GM12874 (cell line): Measurements from ENCODE around the gene PLAAT3.

ENCODE experiments used
- CTCF ChIP-seq: IDR thresholded peaks from 2 replicates; pipeline ENCODE4 v1.5.1; 2011; ENCODE audit warnings: low read depth, mild to moderate bottlenecking, control low read depth, low read length, moderate library complexity; ENCODE audit not compliant: insufficient read depth

PLAAT3 gene

DNA sequence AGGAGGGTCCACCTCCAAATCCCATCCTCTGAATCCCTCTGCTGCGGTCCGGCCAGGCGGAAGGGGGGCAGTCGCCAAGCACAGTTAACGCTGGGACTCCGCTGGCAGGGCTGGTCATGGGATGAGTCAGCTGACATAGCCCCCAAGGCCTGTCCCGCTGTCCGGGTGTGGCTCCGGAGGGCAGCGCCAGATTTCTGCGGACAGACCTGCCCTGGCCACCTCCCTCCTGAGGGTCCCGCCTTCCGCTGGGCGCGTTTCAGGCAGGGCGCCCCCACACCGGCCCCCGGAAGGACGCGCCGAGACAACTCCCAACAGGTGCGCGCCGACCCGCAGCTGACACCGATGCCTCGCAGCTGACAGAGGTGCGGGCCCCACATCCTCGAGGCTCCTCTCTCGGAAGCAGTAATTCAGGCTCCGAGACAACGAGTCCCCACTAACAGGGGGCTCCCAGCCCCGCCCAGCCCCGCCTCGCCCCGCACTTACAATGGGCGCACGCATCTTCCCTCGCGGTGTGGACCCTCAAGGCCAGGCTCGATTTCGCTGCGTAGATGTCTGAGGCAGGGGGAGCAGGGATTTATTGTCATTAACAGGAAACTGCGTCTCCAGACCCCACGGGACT lies 607 bp downstream of the PLAAT3 start:
- no peak for TF ChIP-seq CTCF

DNA sequence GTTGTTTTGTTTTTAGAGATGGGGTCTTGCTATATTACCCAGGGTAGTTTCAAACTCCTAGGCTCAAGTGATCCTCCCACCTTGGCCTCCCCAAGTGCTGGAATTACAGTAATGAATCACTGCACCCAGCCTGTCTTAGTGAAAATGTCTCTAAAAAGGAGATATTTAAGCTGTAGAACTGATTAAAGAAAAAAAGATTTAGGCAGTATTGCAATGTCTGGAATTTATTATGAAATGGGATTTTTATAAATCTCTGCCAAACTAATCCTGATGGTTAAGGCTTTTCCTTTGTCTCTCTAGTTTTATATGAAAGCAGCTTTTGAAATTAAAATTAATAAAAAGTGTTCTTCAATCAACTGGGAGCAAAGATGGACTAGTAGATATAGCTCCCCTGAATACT lies 2.1 kb downstream of the PLAAT3 start:
- TF ChIP-seq CTCF = no peak

DNA sequence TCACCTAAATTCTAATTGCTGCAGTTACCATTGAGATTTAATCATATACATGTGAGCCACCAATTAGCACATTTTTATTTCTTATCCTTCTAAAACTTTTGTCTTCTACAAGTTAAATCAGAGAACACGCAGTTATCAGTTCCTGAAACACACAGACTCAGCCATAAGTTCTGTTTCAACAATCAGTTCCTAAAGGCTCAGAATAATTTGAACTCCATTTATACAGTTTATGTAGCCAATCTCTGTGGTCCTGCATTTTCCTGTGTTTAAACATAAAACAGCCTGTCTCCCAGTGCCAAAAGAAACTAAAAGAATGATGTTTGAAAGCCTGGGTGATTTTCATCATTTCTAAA lies 2.9 kb downstream of the PLAAT3 start:
- TF ChIP-seq CTCF = no peak

DNA sequence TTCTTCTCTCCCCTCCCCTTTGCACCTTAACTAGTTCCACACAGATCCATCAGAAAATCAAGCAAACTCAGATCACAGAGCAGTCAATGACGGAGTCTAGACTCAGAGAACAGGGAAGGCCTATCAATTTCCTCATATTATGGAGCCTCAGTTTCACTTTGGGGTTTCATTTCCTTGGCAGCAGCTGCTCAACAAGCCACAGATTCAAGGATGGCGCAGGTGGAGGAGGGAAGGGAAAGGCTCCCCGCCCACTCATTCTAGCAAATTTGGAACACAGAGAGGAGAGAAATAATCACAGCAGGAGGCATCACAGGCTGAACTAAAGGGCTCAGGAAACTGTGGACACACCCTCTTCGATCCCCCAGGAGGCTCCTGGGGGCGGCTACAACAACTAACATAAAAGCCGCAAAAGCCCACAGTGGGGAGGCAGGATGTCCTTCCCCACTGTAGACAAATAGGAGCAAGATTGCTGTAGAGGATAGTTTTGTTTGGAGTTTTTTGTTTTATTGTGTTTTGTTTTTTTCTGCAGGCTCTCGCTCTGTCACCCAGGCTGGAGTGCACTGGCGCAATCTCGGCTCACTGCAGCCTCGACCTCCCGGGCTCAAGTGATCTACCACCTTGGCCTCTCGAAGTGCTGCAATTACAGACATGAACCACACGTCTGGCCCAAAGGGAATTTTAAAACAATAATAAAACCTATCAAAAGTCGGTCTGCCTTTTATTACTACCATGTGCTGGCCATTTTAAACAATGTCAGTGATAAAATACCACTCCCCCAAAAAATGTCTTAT lies 3.4 kb downstream of the PLAAT3 start:
- TF ChIP-seq CTCF = no peak

DNA sequence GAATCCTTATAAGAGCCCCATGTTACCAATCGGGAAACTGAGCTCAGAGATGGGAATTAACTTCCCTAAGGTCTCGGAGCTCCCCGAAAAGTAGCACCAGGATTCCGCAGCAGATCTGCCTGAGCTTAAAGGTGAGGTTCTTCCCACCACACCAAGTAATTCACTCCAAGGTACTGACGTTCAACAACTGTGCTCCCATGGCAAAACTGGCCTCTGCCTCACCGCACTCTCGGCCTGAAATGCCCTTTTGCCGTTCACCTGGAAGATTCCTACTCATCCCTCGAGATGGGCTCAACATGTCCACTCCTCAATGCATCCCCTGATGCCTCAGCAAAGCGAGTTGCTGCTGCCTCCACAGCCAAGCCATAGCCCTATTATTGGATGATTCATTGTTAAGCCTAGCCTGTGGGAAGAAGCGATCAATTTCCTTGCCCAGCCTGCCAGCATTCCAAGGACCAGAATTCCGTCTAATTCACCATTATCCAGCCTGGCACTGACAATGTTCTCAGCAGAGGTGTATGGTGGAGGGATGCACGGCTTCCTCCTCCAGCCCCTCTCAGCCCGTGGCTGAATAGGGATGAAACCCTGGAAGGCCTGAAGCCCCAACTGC lies 4.2 kb downstream of the PLAAT3 start:
- TF ChIP-seq CTCF = no peak

- no peak for TF ChIP-seq CTCF
Measured at GRCh38 chr11:63609536-63609935, 4.7 kb downstream of the PLAAT3 start.
